ENCODE data around the gene MEGF11. TPM values are rescaled to one million over a fixed set of nuclear protein-coding genes. Genes with fewer than 3 reads are reported as not detected.

The MEGF11 gene
- total RNA-seq, 5 donors from 2014 or later (not counting 1 experiment from before 2014, with no cell fraction given), result 0.20 TPM; not detected in 4

GRCh38 chr15:65954289-65954741, 299.2 kb downstream of the MEGF11 start:
- ChIA-PET POLR2A (no interaction called here), CTCF (no interaction called here)
- no peak for ATAC-seq (replicated peaks in 1 of 4)
- H3K4me1 Mint-ChIP-seq, result no peaks in the 10 kb centered on the region
- H3K27me3 Mint-ChIP-seq, result peaks cover 2 to 3% of the 10 kb centered on the region in 2 donors
- H3K36me3 ChIP-seq (ENCODE audit: control insufficient read depth in 2 of 2, extremely low read depth in 1 of 2, insufficient read depth in 1 of 2, low read length in 1 of 2), result no peaks in the 10 kb centered on the region
- H3K4me1 ChIP-seq (ENCODE audit: control insufficient read depth in 1 of 2, extremely low read depth in 1 of 2, insufficient read depth in 2 of 2, low read length in 2 of 2), result no peaks in the 10 kb centered on the region
- WGBS (ENCODE audit: insufficient coverage), result 25% methylated on average over 1 of the region's 4 CpGs
- H3K4me3 Mint-ChIP-seq, result no peak overlapping the region
- H3K9me3 Mint-ChIP-seq, result no peaks in the 10 kb centered on the region
- no peaks in the 10 kb centered on the region for H3K36me3 Mint-ChIP-seq
- no peak overlapping the region for H3K27ac ChIP-seq (ENCODE audit: low read length)
- no peak overlapping the region for H3K4me3 ChIP-seq (ENCODE audit: control insufficient read depth in 1 of 2, extremely low read depth in 1 of 2, low read length in 1 of 2)
- DNase-seq, result no peak
- peaks cover 0 to 18% of the 10 kb centered on the region in 2 experiments for H3K27me3 ChIP-seq (replicated peaks in 1 of 2; ENCODE audit: control insufficient read depth in 2 of 2, extremely low read depth in 1 of 2, insufficient read depth in 2 of 2, low read length in 1 of 2)
- H3K27ac Mint-ChIP-seq, result no peak overlapping the region
- H3K9me3 ChIP-seq, result no peaks in the 10 kb centered on the region

GRCh38 chr15:65953622-65954021, 299.9 kb downstream of the MEGF11 start:
- Mint-ChIP-seq H3K4me3 (no peak overlapping the region), H3K9me3 (no peaks in the 10 kb centered on the region), H3K27me3 (peaks cover 2 to 3% of the 10 kb centered on the region in 2 donors), H3K4me1 (no peaks in the 10 kb centered on the region), H3K27ac (no peak overlapping the region), H3K36me3 (no peaks in the 10 kb centered on the region)
- WGBS (ENCODE audit: insufficient coverage), result 77% methylated on average over 3 of the region's 7 CpGs
- no peaks in the 10 kb centered on the region for H3K36me3 ChIP-seq (ENCODE audit: control insufficient read depth in 2 of 2, extremely low read depth in 1 of 2, insufficient read depth in 1 of 2, low read length in 1 of 2)
- H3K27me3 ChIP-seq (replicated peaks in 1 of 2; ENCODE audit: control insufficient read depth in 2 of 2, extremely low read depth in 1 of 2, insufficient read depth in 2 of 2, low read length in 1 of 2), result peaks cover 0 to 22% of the 10 kb centered on the region in 2 experiments
- CTCF ChIA-PET, result no interaction called here
- POLR2A ChIA-PET, result no interaction called here
- H3K9me3 ChIP-seq, result no peaks in the 10 kb centered on the region
- H3K4me1 ChIP-seq (ENCODE audit: control insufficient read depth in 1 of 2, extremely low read depth in 1 of 2, insufficient read depth in 2 of 2, low read length in 2 of 2), result no peaks in the 10 kb centered on the region
- no peak overlapping the region for H3K27ac ChIP-seq (ENCODE audit: low read length)
- no peak overlapping the region for H3K4me3 ChIP-seq (ENCODE audit: control insufficient read depth in 1 of 2, extremely low read depth in 1 of 2, low read length in 1 of 2)
- DNase-seq, result no peak
- no peak for ATAC-seq (replicated peaks in 1 of 4)

- Histone ChIP-seq H3K27ac (ENCODE audit: low read length) (no peak overlapping the region), H3K4me1 (ENCODE audit: control insufficient read depth in 1 of 2, extremely low read depth in 1 of 2, insufficient read depth in 2 of 2, low read length in 2 of 2) (no peaks in the 10 kb centered on the region), H3K36me3 (ENCODE audit: control insufficient read depth in 2 of 2, extremely low read depth in 1 of 2, insufficient read depth in 1 of 2, low read length in 1 of 2) (no peaks in the 10 kb centered on the region), H3K9me3 (no peaks in the 10 kb centered on the region), H3K4me3 (ENCODE audit: control insufficient read depth in 1 of 2, extremely low read depth in 1 of 2, low read length in 1 of 2) (no peak overlapping the region), H3K27me3 (replicated peaks in 1 of 2; ENCODE audit: control insufficient read depth in 2 of 2, extremely low read depth in 1 of 2, insufficient read depth in 2 of 2, low read length in 1 of 2) (peaks cover 0 to 24% of the 10 kb centered on the region in 2 experiments)
- no peaks in the 10 kb centered on the region for H3K4me1 Mint-ChIP-seq
- 74% methylated on average over 3 of the region's 7 CpGs for WGBS (ENCODE audit: insufficient coverage)
- no peak overlapping the region for H3K27ac Mint-ChIP-seq
- H3K9me3 Mint-ChIP-seq, result no peaks in the 10 kb centered on the region
- no peaks in the 10 kb centered on the region for H3K36me3 Mint-ChIP-seq
- ATAC-seq (replicated peaks in 1 of 4) (no peak), DNase-seq (no peak)
- ChIA-PET CTCF (interaction anchor here in 1 of 2 donors (0.6 kb wide), 1 partner anchor 319 kb away, joined by 3 read pairs; no protein-coding TSS in a partner anchor), POLR2A (no interaction called here)
- H3K27me3 Mint-ChIP-seq, result peaks cover 2 to 7% of the 10 kb centered on the region in 2 donors
- H3K4me3 Mint-ChIP-seq, result no peak overlapping the region
These were observed 301.0 kb downstream of the MEGF11 start for GRCh38 chr15:65952391-65953053.

- no peak overlapping the region for H3K4me3 ChIP-seq (ENCODE audit: control insufficient read depth in 1 of 2, extremely low read depth in 1 of 2, low read length in 1 of 2)
- no peaks in the 10 kb centered on the region for H3K9me3 ChIP-seq
- no peaks in the 10 kb centered on the region for H3K4me1 Mint-ChIP-seq
- WGBS (ENCODE audit: insufficient coverage), result 100% methylated on average over 1 of the region's 2 CpGs
- ChIA-PET CTCF (no interaction called here), POLR2A (no interaction called here)
- H3K4me3 Mint-ChIP-seq, result no peak overlapping the region
- ATAC-seq (replicated peaks in 1 of 4) (no peak), DNase-seq (no peak)
- peaks cover 0 to 28% of the 10 kb centered on the region in 2 experiments for H3K27me3 ChIP-seq (replicated peaks in 1 of 2; ENCODE audit: control insufficient read depth in 2 of 2, extremely low read depth in 1 of 2, insufficient read depth in 2 of 2, low read length in 1 of 2)
- no peaks in the 10 kb centered on the region for H3K36me3 Mint-ChIP-seq
- no peaks in the 10 kb centered on the region for H3K36me3 ChIP-seq (ENCODE audit: control insufficient read depth in 2 of 2, extremely low read depth in 1 of 2, insufficient read depth in 1 of 2, low read length in 1 of 2)
- H3K27ac Mint-ChIP-seq, result no peak overlapping the region
- peaks cover 2 to 7% of the 10 kb centered on the region in 2 donors for H3K27me3 Mint-ChIP-seq
- H3K9me3 Mint-ChIP-seq, result no peaks in the 10 kb centered on the region
- H3K27ac ChIP-seq (ENCODE audit: low read length), result no peak overlapping the region
- H3K4me1 ChIP-seq (ENCODE audit: control insufficient read depth in 1 of 2, extremely low read depth in 1 of 2, insufficient read depth in 2 of 2, low read length in 2 of 2), result no peaks in the 10 kb centered on the region
These were observed 302.5 kb downstream of the MEGF11 start for GRCh38 chr15:65951007-65951406.

- Mint-ChIP-seq H3K36me3 (no peaks in the 10 kb centered on the region), H3K27me3 (peaks cover 2 to 7% of the 10 kb centered on the region in 2 donors), H3K27ac (no peak overlapping the region), H3K9me3 (no peaks in the 10 kb centered on the region), H3K4me3 (no peak overlapping the region), H3K4me1 (no peaks in the 10 kb centered on the region)
- Histone ChIP-seq H3K27me3 (replicated peaks in 1 of 2; ENCODE audit: control insufficient read depth in 2 of 2, extremely low read depth in 1 of 2, insufficient read depth in 2 of 2, low read length in 1 of 2) (peaks cover 0 to 27% of the 10 kb centered on the region in 2 experiments), H3K9me3 (no peaks in the 10 kb centered on the region), H3K36me3 (ENCODE audit: control insufficient read depth in 2 of 2, extremely low read depth in 1 of 2, insufficient read depth in 1 of 2, low read length in 1 of 2) (no peaks in the 10 kb centered on the region), H3K4me3 (ENCODE audit: control insufficient read depth in 1 of 2, extremely low read depth in 1 of 2, low read length in 1 of 2) (no peak overlapping the region), H3K27ac (ENCODE audit: low read length) (no peak overlapping the region), H3K4me1 (ENCODE audit: control insufficient read depth in 1 of 2, extremely low read depth in 1 of 2, insufficient read depth in 2 of 2, low read length in 2 of 2) (no peaks in the 10 kb centered on the region)
- CTCF ChIA-PET, result no interaction called here
- POLR2A ChIA-PET, result no interaction called here
- no peak for DNase-seq
- WGBS (ENCODE audit: insufficient coverage), result 97% methylated on average over 5 of the region's 6 CpGs
- ATAC-seq (replicated peaks in 1 of 4), result no peak
These were observed 304.1 kb downstream of the MEGF11 start for GRCh38 chr15:65949491-65949890.

- 95% methylated on average over 4 of the region's 6 CpGs for WGBS (ENCODE audit: insufficient coverage)
- Histone ChIP-seq H3K4me1 (ENCODE audit: control insufficient read depth in 1 of 2, extremely low read depth in 1 of 2, insufficient read depth in 2 of 2, low read length in 2 of 2) (no peaks in the 10 kb centered on the region), H3K27me3 (replicated peaks in 1 of 2; ENCODE audit: control insufficient read depth in 2 of 2, extremely low read depth in 1 of 2, insufficient read depth in 2 of 2, low read length in 1 of 2) (peaks cover 0 to 25% of the 10 kb centered on the region in 2 experiments), H3K9me3 (no peaks in the 10 kb centered on the region), H3K27ac (ENCODE audit: low read length) (no peak overlapping the region), H3K36me3 (ENCODE audit: control insufficient read depth in 2 of 2, extremely low read depth in 1 of 2, insufficient read depth in 1 of 2, low read length in 1 of 2) (no peaks in the 10 kb centered on the region), H3K4me3 (ENCODE audit: control insufficient read depth in 1 of 2, extremely low read depth in 1 of 2, low read length in 1 of 2) (no peak overlapping the region)
- ATAC-seq (replicated peaks in 1 of 4), result no peak
- Mint-ChIP-seq H3K4me1 (no peaks in the 10 kb centered on the region), H3K36me3 (no peaks in the 10 kb centered on the region), H3K27ac (no peak overlapping the region), H3K9me3 (no peaks in the 10 kb centered on the region), H3K27me3 (peaks cover 2 to 10% of the 10 kb centered on the region in 2 donors), H3K4me3 (no peak overlapping the region)
- ChIA-PET CTCF (no interaction called here), POLR2A (no interaction called here)
- DNase-seq, result no peak
These were observed 304.5 kb downstream of the MEGF11 start for GRCh38 chr15:65949011-65949410.

Data from T-cell (primary cell).